ENCODE measurements around the gene SFSWAP. TPM values are rescaled to one million over a fixed set of nuclear protein-coding genes. Genes with fewer than 3 reads are reported as not detected.

The SFSWAP gene
- total and polyA plus RNA-seq, 2 of the 8 experiments (the other 6 are each of a cell fraction or from before 2014, with no cell fraction given) = 36.5 to 49.5 TPM

DNA sequence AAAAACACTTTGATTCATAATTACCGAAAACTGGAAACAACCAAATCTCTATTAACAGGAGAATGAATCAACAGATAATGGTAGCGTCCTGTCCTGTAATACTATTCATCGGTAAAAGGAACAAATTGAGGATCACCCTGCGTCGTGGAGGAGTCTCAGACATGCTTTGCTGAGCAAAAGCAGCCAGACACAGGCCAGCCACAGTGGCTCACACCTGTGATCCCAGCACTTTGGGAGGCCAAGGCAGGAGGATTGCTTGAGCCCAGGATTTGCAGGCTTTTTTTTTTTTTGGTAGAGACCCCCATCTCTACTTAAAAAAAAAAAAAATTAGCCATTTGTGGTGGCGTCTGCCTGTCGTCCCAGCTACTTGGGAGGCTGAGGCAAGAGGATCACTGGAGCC is 83.2 kb downstream of the SFSWAP start:
- Histone ChIP-seq H2BK5ac (ENCODE audit: low read depth, low read length) (no peak overlapping the region; the same call in 1 of the 2 replicates), H3K27me3 (replicated peaks in 1 of 4; ENCODE audit: control insufficient read depth in 3 of 4, extremely low read depth in 1 of 4, insufficient read depth in 3 of 4, low read length in 3 of 4) (no peaks in the 10 kb centered on the region), H3K79me1 (ENCODE audit: low read depth, low read length) (no peaks in the 10 kb centered on the region), H2BK15ac (ENCODE audit: low read length) (no peak overlapping the region), H2BK120ac (replicated peaks; ENCODE audit: low read depth, low read length) (no peak overlapping the region), H2AK5ac (ENCODE audit: low read depth, low read length) (no peak overlapping the region), H3K79me2 (ENCODE audit: control insufficient read depth in 1 of 2, insufficient read depth in 2 of 2, low read length in 2 of 2) (no peaks in the 10 kb centered on the region), H3K9me3 (ENCODE audit: insufficient read depth in 2 of 2, low read depth in 1 of 2, low read length in 1 of 2) (no peaks in the 10 kb centered on the region), H3K56ac (replicated peaks; ENCODE audit: insufficient read length, low read depth, low read length) (no peak overlapping the region), H4K20me1 (replicated peaks in 1 of 2; ENCODE audit: control insufficient read depth in 1 of 2, insufficient read depth in 2 of 2, low read length in 2 of 2) (peaks cover 0 to 3% of the 10 kb centered on the region in 2 experiments), H3K18ac (ENCODE audit: extremely low read depth, low read length) (no peak overlapping the region), H3K4ac (replicated peaks; ENCODE audit: insufficient read length, low read depth, low read length) (no peak overlapping the region), H3K23ac (ENCODE audit: insufficient read length) (no peak overlapping the region), H2AFZ (ENCODE audit: low read length) (no peak overlapping the region), H3K27ac (ENCODE audit: low read depth, low read length) (no peak overlapping the region), H3K9ac (replicated peaks in 1 of 4; ENCODE audit: extremely low read depth in 1 of 4, low read depth in 3 of 4, low read length in 3 of 4) (no peak overlapping the region), H3K36me3 (ENCODE audit: control insufficient read depth in 2 of 4, insufficient read depth in 4 of 4, low read length in 3 of 4) (peaks cover under 1 to 24% (median 16%) of the 10 kb centered on the region in 4 experiments; a peak in 7 of 8 replicates), H2BK20ac (ENCODE audit: low read length) (no peak overlapping the region), H3K14ac (ENCODE audit: insufficient read length) (no peak overlapping the region), H4K5ac (ENCODE audit: insufficient read length, low read depth, low read length) (no peak overlapping the region), H2BK12ac (ENCODE audit: low read depth, low read length) (0 out of 2 replicates have a peak overlapping the region, but pooled peaks have one; percentile 39), H3K23me2 (ENCODE audit: low read depth, low read length) (no peaks in the 10 kb centered on the region), H4K91ac (replicated peaks; ENCODE audit: insufficient read length, low read length) (no peak overlapping the region), H3K4me1 (replicated peaks in 1 of 4; ENCODE audit: control insufficient read depth in 3 of 4, insufficient read depth in 4 of 4, low read length in 3 of 4) (peaks cover 0 to 17% (median 12%) of the 10 kb centered on the region in 4 experiments; a peak in 6 of 7 replicates), H3K4me3 (ENCODE audit: extremely low read depth in 1 of 4, insufficient read depth in 2 of 4, low read depth in 3 of 4, low read length in 4 of 4) (no peak overlapping the region), H3K4me2 (ENCODE audit: insufficient read depth in 1 of 2, low read depth in 2 of 2, low read length in 2 of 2) (no peak overlapping the region), H4K8ac (ENCODE audit: extremely low read depth, insufficient read depth, low read length) (no peak overlapping the region)
- CTCF ChIA-PET (ENCODE audit: partially characterized antibody) = interaction anchor here (0.9 to 1.6 kb wide), 3 partner anchors 10 to 37 kb away, joined by 3 to 5 read pairs (median 5); no protein-coding TSS in a partner anchor
- FAIRE-seq (no peak), DNase-seq (ENCODE audit: low read depth in 1 of 2, low spot score in 2 of 2) (no peak)
- POLR2A ChIA-PET (ENCODE audit: partially characterized antibody) = interaction anchor here (2.7 kb wide), 1 partner anchor 8 kb away, joined by 13 read pairs; no protein-coding TSS in a partner anchor
- 94% methylated on average over 7 of the region's 7 CpGs; no CpG with 5 or more reads in 1 of the 2 experiments for WGBS, 2 experiments (ENCODE audit: extremely low coverage in 1 of 2, insufficient coverage in 1 of 2, insufficient read length in 1 of 2, insufficient replicate concordance in 2 of 2, low coverage in 1 of 2, low lambda C conversion rate in 2 of 2, missing lambda C conversion rate in 1 of 2)
- TF ChIP-seq EZH2 (IDR thresholded peaks at IDR 0.05; ENCODE audit: low read depth, low read length, severe bottlenecking) = no peak
- TF ChIP-seq POU5F1 (IDR thresholded peaks at IDR 0.05; ENCODE audit: low read depth, low read length) = no peak
- TF ChIP-seq SP1 (IDR thresholded peaks at IDR 0.05; ENCODE audit: low read depth, low read length) = no peak
- no peak for TF ChIP-seq CREB1 (IDR thresholded peaks at IDR 0.05)
- no peak for TF ChIP-seq SIN3A (conservative IDR thresholded peaks at IDR 0.05 in 1 of 2, IDR thresholded peaks at IDR 0.05 in 1 of 2; ENCODE audit: low read depth in 1 of 2, low read length in 2 of 2)
- TF ChIP-seq ATF3 (IDR thresholded peaks at IDR 0.05; ENCODE audit: insufficient read depth, low read depth, low read length) = no peak
